SK-MEL-5 (cell line): ENCODE results near the gene ZNF506. TPM values are rescaled to one million over a fixed set of nuclear protein-coding genes. Genes with fewer than 3 reads are reported as not detected.
"Not testable (repeated sequence)": the region's sequence is repeated elsewhere in the genome, so short reads cannot be mapped to it uniquely, and the experiment has no call there.

Source experiments
- DNase-seq: peaks from one replicate; pipeline ENCODE4 v3.0.0-alpha.2; 2016; ENCODE audit warnings: low read depth, low spot score
- in situ Hi-C: cut with HindIII; loops from 2 replicates; pipeline ENCODE4 v1.10.0; 2016; ENCODE audit warnings: low sequenced_read_pairs, high pct_unique_total_duplicates, low pct_unique_long_range_greater_than_20kb
- polyA plus RNA-seq, 2 experiments: library from polyadenylated mRNA; depleted of rRNA; stranded (reverse); fragments of >200 nt; gene quantifications; 2 replicates each; pipeline ENCODE4 v1.2.3, GENCODE V29; 2015
- total RNA-seq: library from RNA; depleted of rRNA; stranded (reverse); fragments of >200 nt; shearing (Covaris generic); gene quantifications from 2 replicates; pipeline ENCODE4 v1.2.3, GENCODE V29; 2014; rRNA removed

The ZNF506 gene
- 7.7 and 10.5 TPM in 2 replicates for total RNA-seq
- 3.1 and 7.8 TPM in 2 replicates for polyA plus RNA-seq (2015; cell fraction: cytosol; rRNA removed)
- polyA plus RNA-seq (2015; cell fraction: nucleus; rRNA removed): 6.7 and 12.1 TPM in 2 replicates

GRCh38 chr19:19821366-19821951 lies at the start of gene ZNF506:
Gene ZNF506 (minus strand): TSS chr19:19821750. CDS start chr19:19821603, 147 bp downstream.
- peak; percentile 91 for DNase-seq
- in situ Hi-C loops: no loop called here

GRCh38 chr19:19870086-19870485 lies 48.5 kb upstream of the ZNF506 start:
- in situ Hi-C loops, DNase-seq: not testable (repeated sequence)

GRCh38 chr19:19866611-19867248 lies 45.2 kb upstream of the ZNF506 start:
- no peak for DNase-seq
- in situ Hi-C loops: no loop called here

DNA sequence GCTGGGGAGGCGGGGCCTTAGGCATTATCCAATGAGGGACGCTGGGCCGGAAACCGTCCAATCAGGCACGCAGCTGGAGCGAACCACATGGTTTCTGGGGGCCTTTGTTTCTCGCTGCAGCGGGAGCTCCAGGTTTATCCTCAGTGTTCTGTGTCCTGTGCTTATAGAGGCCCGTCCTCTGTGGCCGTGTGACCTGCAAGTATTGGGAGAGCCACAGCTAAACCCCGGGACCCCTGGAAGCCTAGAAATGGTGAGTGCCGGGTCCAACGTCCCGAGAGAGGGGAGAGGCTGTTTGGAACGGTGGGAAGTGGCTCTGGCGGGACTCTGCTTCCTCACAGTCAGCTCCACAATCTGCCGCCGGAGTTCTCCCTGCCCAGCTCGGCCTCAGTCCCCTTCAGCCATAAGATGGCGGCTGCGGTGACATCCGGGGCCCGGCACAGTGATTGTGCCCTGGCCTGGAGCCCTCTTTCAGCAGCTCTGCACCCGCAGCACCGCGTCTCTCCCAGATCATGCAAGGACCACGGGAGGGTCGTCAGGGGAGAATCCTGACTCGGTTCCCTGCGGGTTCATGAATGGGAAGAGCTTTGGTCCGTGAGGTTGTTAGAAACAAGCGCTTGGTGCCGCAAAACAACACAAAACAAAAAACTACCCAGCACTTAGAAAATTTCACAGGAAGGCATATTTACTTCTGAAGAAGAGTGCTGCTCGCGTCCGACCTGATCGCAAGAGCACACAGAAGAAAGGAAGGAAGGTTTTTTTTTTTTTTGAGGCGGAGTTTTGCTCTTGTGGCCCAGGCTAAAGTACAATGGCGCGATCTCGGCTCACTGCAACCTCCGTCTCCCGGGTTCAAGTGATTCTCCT lies 44.4 kb upstream of the ZNF506 start, which contains the start of gene ZNF253:
TSS of gene ZNF253 (plus strand) at position 133 of the 861 bp plus-strand sequence. CDS start at position 248, 115 bp downstream.
- in situ Hi-C loops: no loop called here
- peak; percentile 90 for DNase-seq

DNA sequence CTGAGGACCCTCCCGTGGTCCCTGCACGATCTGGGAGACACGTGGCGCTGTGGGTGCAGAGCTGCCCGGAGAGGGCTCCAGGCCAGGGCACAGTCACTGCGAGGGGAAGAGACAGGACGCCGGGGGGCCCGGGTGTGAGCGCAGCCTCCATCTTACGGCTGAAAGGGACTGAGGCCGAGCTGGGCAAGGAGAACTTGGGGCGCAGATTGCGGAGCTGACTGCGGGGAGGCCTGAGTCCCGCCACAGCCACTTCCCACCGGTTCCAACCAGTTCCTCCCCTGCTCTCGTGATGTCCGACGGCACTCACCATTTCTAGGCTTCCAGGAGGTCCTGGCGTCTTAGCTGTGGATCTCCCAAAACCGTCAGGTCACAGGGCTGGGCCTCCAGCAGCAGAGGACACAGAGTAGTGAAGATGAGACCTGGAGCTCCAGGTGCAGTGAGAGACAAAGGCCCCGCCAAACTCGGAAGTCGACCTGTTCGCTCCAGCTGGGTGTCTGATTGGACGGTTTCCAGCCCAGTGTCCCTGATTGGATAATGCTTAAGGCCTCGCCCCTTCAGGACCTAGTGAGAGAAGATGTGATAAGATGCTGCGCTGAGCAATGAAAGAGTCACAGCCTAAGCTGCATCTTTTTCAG lies 39.3 kb upstream of the ZNF506 start:
- in situ Hi-C loops: no loop called here
- no peak for DNase-seq

GRCh38 chr19:19858751-19859150 lies 37.2 kb upstream of the ZNF506 start:
- in situ Hi-C loops: no loop called here
- DNase-seq: no peak

- in situ Hi-C loops, DNase-seq: not testable (repeated sequence)
Observed at GRCh38 chr19:19851740-19852139, 30.2 kb upstream of the ZNF506 start.

GRCh38 chr19:19849056-19849455 lies 27.5 kb upstream of the ZNF506 start:
- in situ Hi-C loops: no loop called here
- no peak for DNase-seq

DNA sequence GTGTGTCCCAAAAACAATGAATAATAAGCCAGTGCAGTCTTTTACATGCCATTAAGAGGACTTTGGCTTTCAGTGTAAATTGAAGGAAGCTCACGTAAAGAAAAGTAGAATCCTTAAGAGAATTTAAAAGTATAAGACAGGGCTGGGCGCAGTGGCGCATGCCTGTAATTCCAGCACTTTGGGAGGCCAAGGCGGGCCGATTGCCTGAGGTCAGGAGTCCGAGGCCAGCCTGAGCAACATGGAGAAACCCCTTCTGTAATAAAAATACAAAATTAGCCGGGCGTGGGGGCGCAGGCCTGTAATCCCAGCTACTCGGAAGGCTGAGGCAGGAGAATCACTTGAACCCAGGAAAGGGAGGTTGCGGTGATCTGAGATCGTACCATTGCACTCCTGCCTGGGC lies 26.2 kb upstream of the ZNF506 start:
- in situ Hi-C loops: no loop called here
- no peak for DNase-seq

DNA sequence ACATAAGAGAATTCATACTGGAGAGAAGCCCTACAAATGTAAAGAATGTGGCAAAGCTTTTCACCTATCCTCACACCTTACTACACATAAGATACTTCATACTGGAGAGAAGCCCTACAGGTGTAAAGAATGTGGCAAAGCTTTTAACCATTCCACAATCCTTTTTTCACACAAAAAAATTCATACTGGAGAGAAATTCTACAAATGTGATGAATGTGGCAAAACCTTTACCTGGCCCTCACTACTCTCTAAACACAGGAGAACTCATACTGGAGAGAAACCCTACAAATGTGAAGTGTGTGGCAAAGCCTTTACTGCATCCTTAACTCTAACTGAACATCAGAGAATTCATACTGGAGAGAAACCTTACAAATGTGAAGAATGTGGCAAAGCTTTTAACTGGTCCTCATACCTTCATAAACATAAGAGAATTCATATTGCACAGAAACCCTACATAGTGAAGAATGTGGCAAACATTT lies 14.0 kb upstream of the ZNF506 start:
- in situ Hi-C loops: no loop called here
- no peak for DNase-seq

DNA sequence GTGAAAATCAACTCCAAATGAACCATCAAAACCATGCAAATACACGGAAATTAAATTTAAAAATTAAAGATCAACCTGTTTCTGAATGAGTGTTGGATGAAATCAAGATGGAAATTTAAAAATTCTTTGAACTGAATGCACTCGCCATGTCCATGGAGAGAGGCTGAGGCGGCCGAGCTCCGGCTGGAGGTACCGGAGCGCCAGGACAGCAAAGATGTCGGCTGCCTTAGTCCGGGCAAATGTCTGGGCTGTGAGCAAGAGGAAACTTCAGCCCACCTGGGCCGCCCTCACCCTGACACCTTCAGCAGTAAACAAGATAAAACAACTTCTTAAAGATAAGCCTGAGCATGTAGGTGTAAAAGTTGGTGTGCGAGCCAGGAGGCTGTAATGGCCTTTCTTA lies 5.3 kb upstream of the ZNF506 start:
- in situ Hi-C loops: no loop called here
- no peak for DNase-seq

DNA sequence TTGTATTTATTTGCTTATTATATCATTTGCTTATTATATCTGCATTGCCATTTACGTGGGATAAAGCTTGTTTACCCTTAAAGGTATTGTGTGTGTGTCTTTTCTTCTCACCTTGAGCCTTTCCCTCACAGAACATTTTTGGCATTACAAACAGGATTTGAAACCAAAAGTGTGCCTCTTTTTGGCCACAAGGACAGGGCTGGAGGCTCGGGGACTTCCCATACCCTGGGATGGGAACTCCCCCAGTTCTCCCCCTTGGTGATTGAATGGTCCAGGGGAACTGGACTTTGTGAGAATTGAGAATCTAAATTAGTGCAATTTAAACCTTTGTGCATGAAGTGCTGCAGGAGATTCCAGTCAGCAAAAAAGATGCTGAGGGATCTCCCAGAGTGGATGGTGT lies 2.4 kb upstream of the ZNF506 start:
- in situ Hi-C loops: no loop called here
- DNase-seq: no peak

DNA sequence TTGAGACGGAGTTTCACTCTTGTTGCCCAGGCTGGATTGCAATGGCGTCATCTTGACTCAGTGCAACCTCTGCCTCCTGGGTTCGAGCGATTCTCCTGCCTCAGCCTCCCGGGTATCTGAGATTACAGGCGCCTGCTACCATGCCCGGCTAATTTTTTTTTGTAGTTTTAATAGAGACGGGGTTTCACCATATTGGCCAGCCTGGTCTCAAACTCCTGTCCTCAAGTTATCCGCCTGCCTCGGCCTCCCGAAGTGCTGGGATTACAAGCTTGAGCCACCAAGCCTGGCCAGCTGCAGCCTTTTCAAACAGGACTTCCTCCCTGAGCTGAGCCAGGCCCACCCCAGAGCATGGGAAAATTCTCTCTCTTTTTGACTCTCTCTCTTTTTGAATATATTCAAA lies 426 bp upstream of the ZNF506 start:
- in situ Hi-C loops, DNase-seq: not testable (repeated sequence)

DNA sequence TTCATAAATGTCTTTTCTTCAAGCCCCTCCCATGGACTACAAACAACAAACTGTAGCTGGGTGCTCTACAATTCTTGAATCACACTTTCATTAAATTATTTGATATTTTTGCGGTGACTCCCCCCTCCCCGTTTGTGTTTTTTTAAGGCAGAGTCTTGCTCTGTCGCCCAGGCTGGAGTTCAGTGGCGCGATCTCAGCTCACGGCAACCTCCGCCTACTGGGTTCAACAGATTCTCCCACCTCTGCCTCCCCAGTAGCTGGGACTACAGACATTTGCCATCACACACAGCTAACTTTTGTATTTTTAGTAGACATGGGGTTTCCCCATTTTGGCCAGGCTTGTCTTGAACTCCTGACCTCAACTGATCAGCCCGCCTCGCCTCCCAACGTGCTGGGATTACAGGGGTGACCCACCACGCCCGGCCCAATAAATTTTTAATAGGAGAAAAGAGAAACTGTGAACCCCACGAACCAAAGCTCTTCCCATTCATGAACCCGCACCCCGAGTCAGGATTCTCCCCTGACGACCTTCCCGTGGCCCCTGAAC lies 703 bp downstream of the ZNF506 start:
- DNase-seq: no peak
- in situ Hi-C loops: no loop called here

GRCh38 chr19:19817357-19817756 lies 4.2 kb downstream of the ZNF506 start:
- in situ Hi-C loops: no loop called here
- DNase-seq: no peak

DNA sequence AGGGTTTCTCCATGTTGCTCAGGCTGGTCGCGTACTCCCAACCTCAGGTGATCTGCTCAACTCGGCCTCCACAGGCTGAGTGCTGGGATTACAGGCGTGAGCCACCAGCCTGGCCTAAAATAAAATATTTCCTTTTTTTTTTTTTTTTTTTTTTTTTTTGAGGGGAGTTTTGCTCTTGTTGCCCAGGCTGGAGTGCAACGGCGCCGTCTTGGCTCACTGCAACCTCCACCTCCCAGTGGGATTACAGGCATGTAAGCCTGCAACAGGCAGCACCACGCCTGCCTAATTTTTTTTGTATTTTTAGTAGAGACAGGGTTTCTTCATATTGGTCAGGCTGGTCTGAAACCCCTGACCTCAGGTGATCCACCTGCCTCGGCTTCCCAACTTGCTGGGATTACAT lies 4.9 kb downstream of the ZNF506 start:
- no peak for DNase-seq
- in situ Hi-C loops: no loop called here

GRCh38 chr19:19811999-19812398 lies 9.6 kb downstream of the ZNF506 start:
- DNase-seq, in situ Hi-C loops: not testable (repeated sequence)
